ENCODE results near the gene LUZP2.

Gene LUZP2

DNA sequence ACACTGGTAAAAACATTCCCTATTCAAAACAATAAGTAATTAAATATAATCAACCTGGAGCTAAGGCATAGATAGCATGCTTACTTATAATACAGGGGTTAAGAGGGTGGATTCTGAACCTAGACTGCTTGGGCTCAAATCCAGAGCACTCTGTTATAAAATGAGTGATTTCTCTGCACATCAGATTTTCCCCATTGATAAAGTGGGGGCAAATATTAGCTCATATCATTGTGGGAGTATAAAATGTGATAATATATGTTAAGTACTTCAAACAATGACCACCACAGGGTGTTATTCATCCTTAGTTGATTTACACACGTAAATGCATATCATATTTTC is 139.4 kb downstream of the LUZP2 start:
- TF ChIP-seq, protein P1, sequence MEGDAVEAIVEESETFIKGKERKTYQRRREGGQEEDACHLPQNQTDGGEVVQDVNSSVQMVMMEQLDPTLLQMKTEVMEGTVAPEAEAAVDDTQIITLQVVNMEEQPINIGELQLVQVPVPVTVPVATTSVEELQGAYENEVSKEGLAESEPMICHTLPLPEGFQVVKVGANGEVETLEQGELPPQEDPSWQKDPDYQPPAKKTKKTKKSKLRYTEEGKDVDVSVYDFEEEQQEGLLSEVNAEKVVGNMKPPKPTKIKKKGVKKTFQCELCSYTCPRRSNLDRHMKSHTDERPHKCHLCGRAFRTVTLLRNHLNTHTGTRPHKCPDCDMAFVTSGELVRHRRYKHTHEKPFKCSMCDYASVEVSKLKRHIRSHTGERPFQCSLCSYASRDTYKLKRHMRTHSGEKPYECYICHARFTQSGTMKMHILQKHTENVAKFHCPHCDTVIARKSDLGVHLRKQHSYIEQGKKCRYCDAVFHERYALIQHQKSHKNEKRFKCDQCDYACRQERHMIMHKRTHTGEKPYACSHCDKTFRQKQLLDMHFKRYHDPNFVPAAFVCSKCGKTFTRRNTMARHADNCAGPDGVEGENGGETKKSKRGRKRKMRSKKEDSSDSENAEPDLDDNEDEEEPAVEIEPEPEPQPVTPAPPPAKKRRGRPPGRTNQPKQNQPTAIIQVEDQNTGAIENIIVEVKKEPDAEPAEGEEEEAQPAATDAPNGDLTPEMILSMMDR (IDR thresholded peaks at IDR 0.05), result no peak
- Histone ChIP-seq H3K4me3 (no peak overlapping the region), H3K27ac (no peak overlapping the region)
- DNase-seq (ENCODE audit: low spot score), result no peak

DNA sequence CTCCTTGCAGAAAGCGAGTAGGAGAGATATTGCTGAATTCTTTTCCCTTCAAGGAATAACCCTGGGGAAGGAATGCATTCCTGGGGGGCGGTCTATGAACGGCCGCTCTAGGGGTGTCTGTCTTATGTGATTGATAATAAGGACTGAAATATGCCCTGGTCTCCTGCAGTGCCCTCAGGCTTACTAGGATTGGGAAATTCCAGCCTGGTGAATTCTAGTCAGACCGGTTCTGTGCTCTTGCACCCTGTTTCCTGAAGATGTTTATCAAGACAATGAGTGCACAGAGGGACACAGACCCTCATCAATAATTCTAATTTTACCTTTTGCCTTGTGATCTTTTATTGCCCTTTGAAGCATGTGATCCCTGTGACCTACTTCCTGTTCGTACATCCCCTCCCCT is 140.7 kb downstream of the LUZP2 start:
- DNase-seq (ENCODE audit: low spot score), result no peak
- Histone ChIP-seq H3K27ac (no peak overlapping the region), H3K4me3 (no peak overlapping the region)
- TF ChIP-seq, protein P1 (IDR thresholded peaks at IDR 0.05), result no peak

DNA sequence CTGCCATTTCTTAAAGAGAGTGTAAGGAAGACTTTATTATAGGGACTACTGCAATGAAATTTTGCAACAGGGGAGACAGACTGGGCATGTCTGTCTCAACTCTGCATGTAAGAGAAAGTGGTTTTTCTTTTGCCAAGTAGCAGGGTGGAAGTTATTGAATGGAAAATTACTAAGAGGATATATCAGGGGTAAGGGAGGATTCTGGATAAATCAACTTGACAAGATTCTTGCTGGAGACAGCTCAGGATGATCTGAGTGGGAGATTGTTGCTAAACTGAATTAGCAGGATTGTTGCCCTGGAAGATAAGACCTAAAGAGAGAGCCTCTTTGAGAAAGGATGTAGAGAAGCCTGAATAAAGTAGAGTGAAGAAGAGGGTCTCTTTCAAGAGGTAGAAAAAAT is 145.8 kb downstream of the LUZP2 start:
- DNase-seq (ENCODE audit: low spot score), result no peak
- H3K4me3 ChIP-seq, result no peak overlapping the region
- TF ChIP-seq, protein P1 (IDR thresholded peaks at IDR 0.05), result no peak
- no peak overlapping the region for H3K27ac ChIP-seq

GRCh38 chr11:24645563-24645962 is 148.7 kb downstream of the LUZP2 start:
- TF ChIP-seq, protein P1 (IDR thresholded peaks at IDR 0.05), result no peak

GRCh38 chr11:24651873-24652272 is 155.0 kb downstream of the LUZP2 start:
- Histone ChIP-seq H3K27ac (no peak overlapping the region), H3K4me3 (no peak overlapping the region)
- no peak for DNase-seq (ENCODE audit: low spot score)
- TF ChIP-seq, protein P1 (IDR thresholded peaks at IDR 0.05), result no peak

More at GRCh38 chr11:24645563-24645962, 148.7 kb downstream of the LUZP2 start:
- no peak overlapping the region for H3K4me3 ChIP-seq
- no peak for DNase-seq (ENCODE audit: low spot score)
- no peak overlapping the region for H3K27ac ChIP-seq

DNA sequence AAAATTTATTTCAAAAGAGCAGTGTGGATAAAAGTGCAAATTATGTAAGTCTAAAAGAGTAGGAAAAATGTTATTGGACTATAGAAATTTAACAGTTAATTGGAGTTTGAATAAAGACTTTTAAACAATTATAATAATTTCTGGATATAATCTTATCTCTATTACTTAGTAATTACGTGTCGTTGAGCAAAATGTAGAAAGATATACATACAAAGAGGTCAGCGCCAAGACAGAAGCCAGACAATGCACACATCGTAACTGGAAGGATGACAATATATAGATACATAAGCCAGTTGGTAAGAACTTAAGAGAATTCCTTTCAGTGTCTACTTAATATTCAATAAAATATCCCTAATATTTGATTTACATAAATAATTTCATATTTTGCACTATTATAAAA is 157.0 kb downstream of the LUZP2 start:
- TF ChIP-seq, protein P1 (IDR thresholded peaks at IDR 0.05), result no peak
- DNase-seq (ENCODE audit: low spot score), result no peak
- Histone ChIP-seq H3K27ac (no peak overlapping the region), H3K4me3 (no peak overlapping the region)

GRCh38 chr11:24661331-24661730 is 164.5 kb downstream of the LUZP2 start:
- H3K4me3 ChIP-seq, result no peak overlapping the region
- TF ChIP-seq, protein P1 (IDR thresholded peaks at IDR 0.05), result no peak
- H3K27ac ChIP-seq, result no peak overlapping the region
- no peak for DNase-seq (ENCODE audit: low spot score)

Measured in coronary artery (tissue), 2 donors.